HG02623 (cell line): Measurements from ENCODE around the gene PDCD5.
"Not testable (repeated sequence)": the region's sequence is repeated elsewhere in the genome, so short reads cannot be mapped to it uniquely, and the experiment has no call there.

Source experiments
- ATAC-seq: cut with Tn5 transposase; IDR thresholded peaks from one replicate; pipeline ENCODE4 v1.9.1; 2021; ENCODE audit warnings: moderate library complexity; ENCODE audit not compliant: unreplicated experiment

The PDCD5 gene

GRCh38 chr19:32576790-32577189 is 4.2 kb upstream of the PDCD5 start:
- ATAC-seq, result no peak

GRCh38 chr19:32580353-32580900 is 563 bp upstream of the PDCD5 start:
- peak; percentile 21 for ATAC-seq

GRCh38 chr19:32581705-32582179 is 752 bp downstream of the PDCD5 start:
- peak; percentile 5 for ATAC-seq

- ATAC-seq, result not testable (repeated sequence)
Measured at GRCh38 chr19:32587747-32588504, 6.9 kb downstream of the PDCD5 start.

DNA sequence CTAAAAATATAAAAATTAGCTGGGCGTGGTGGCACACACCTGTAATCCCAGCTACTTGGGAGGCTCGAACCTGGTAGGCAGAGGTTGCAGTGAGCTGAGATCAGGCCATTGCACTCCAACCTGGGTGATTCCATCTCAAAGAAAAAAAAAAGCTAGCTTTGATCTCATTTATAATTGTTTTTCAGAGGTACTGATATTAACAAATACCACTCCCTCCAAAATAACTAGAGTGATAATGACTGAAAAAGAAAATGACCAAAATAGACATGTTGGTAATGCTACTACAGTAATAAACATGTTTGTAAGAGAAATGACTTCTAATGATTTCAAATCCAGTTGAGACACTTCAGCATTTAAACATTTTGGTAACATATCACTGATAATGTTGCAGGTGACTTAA is 13.0 kb downstream of the PDCD5 start:
- ATAC-seq, result no peak

DNA sequence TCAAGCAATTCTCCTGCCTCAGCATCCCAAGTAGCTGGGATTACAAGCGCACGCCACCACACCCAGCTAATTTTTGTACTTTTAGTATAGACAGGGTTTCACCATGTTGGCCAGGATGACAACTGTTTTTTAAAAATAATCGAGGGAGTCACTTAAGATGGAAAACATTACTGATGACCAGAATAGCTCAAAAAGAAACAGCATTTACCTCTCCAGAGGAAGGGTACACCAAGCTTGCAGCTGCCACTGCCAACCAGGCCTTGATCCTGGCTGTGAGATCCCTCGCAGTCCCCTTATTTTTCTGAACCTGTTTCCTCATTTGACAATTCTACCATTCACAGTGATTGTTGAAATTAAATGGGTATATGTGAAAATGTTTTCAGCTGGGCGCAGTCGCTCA is 14.5 kb downstream of the PDCD5 start:
- no peak for ATAC-seq

DNA sequence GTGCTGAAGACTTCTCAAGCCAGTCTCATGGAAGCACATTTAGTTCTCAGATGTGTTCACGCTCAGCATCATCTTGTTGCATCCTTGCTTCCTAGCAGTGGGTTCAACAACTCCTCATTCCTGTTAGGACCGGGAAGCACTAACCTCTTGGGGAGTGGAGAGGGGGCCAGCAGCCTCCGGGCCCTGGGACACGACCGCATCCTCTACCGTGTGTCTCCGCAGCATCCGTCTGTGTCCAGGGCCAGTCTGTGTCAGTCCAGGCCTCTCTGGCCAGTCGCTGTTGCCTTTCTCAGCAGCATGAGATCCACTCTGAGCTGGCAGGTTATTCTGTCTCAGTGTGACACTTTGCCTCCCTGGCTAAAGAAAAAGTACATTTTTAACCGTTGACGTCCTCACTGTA is 17.0 kb downstream of the PDCD5 start:
- ATAC-seq, result no peak

- no peak for ATAC-seq
Measured at GRCh38 chr19:32599258-32599657, 18.3 kb downstream of the PDCD5 start.

- no peak for ATAC-seq
Measured at GRCh38 chr19:32599736-32600157, 18.8 kb downstream of the PDCD5 start.

GRCh38 chr19:32603961-32604360 is 23.0 kb downstream of the PDCD5 start:
- no peak for ATAC-seq

GRCh38 chr19:32605544-32605943 is 24.6 kb downstream of the PDCD5 start:
- no peak for ATAC-seq

- no peak for ATAC-seq
Measured at GRCh38 chr19:32606289-32606688, 25.3 kb downstream of the PDCD5 start.

DNA sequence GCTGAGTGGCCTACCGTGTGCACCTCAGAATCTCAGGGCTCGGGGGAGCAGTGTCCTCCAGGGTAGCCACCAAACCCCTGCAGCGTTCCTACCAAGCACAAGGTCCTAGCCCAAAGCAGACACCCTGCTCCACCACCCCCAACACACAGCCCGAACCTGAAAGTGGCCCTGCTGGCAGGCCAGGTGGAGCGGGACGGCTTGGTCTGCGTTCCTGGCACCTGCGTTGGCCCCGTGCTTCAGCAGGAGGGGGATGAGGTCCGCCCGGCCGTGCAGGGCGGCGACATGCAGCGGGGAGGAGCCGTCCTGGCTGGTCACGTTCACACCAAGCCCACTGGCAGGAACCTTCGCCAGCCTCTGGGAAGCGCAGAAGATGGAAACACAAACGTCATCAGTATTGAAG is 26.5 kb downstream of the PDCD5 start:
- no peak for ATAC-seq

- no peak for ATAC-seq
Measured at GRCh38 chr19:32611161-32611560, 30.2 kb downstream of the PDCD5 start.

GRCh38 chr19:32613008-32613407 is 32.0 kb downstream of the PDCD5 start:
- ATAC-seq, result no peak

DNA sequence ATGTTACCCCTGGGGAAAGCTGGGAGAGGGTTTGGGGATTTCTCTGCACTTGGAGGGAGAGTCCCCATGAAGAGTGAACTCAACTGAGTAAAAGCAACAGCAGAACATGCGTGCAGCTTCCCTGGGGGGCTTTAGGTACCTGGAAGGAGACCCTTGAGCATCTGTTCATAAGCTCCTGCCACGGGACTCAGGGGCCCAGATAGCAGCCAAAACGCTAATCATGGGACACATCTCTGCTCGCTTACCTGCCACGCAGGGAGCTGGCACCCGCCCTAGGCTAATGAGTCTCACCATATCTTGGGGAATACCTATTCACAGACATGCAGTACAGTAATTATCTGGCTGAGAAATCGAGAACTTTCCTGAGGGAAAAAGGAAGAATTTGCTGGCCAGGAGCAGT is 33.9 kb downstream of the PDCD5 start:
- ATAC-seq, result no peak

- ATAC-seq, result no peak
Measured at GRCh38 chr19:32615569-32615968, 34.6 kb downstream of the PDCD5 start.

DNA sequence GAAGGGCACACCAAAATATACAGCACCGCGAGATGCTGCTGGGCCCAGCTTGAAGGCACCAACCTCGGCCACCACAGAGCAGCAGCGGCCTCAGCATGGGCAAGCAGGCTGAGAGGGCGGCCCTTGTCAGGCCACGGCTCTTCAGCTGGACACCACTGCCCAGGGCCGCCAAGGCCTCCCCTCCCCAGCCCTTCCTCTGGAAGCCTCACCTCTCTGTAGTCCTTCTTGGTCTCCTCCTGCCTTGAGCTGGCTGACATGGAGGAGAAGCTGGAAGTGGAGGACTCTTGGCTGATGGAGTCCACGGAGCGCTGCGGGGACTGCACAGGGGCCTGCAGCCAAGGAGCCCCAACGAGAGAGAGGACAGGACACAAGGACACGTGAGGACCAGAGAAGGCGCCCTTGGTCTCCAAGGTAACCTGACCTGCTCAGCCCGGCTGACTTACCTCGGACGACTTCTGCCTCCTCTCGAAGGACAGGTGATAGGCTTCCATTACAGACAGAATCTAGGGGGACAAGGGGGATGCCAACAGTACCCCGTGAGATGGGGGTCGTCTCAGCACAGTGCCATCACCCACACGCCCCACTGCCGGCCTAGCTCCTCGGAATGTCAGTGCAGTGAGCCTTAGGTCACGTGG is 38.2 kb downstream of the PDCD5 start:
- no peak for ATAC-seq

- no peak for ATAC-seq
Measured at GRCh38 chr19:32622002-32622401, 41.0 kb downstream of the PDCD5 start.

DNA sequence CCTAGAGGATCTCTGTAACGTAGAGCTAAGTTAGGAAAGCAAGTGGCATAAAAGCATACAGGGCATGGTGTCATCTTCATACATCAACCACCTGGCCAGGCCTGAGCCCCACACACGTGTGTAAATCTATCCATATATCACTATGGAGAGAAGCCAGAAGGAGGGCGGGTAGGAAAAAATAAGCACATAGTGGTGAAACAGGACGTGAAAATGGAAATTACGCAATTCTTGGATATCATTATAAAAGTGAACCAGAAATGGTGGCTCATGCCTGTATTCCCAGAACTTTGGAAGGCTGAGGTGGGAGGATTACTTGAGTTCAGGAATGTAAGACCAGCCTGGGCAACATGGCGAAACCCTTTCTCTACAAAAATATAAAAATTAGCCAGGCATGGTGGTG is 43.4 kb downstream of the PDCD5 start:
- ATAC-seq, result no peak

- no peak for ATAC-seq
Measured at GRCh38 chr19:32626969-32627368, 46.0 kb downstream of the PDCD5 start.

GRCh38 chr19:32627714-32628270 is 46.8 kb downstream of the PDCD5 start:
- no peak for ATAC-seq
